Left renal cortex interstitium (tissue), 4 donors: ENCODE results near the gene SYT1. TPM values are rescaled to one million over a fixed set of nuclear protein-coding genes. Genes with fewer than 3 reads are reported as not detected.
"Not testable (repeated sequence)": the region's sequence is repeated elsewhere in the genome, so short reads cannot be mapped to it uniquely, and the experiment has no call there.

Experiments
- DNase-seq, 4 donors: peaks; one replicate each; pipeline ENCODE4 v3.0.0-alpha.2; 2013; ENCODE audit warnings: low read depth in 4 of 4, low spot score in 2 of 4, missing footprints in 1 of 4
- polyA plus RNA-seq, 4 donors: library from polyadenylated mRNA; unstranded; fragments of 120-200 nt; gene quantifications; one replicate each; pipeline ENCODE4 v1.2.1, GENCODE V29; 2013; ENCODE audit not compliant: insufficient read length in 4 of 4

The SYT1 gene
- polyA plus RNA-seq, 4 donors: 17.5 to 27.4 (median 21.0) TPM

DNA sequence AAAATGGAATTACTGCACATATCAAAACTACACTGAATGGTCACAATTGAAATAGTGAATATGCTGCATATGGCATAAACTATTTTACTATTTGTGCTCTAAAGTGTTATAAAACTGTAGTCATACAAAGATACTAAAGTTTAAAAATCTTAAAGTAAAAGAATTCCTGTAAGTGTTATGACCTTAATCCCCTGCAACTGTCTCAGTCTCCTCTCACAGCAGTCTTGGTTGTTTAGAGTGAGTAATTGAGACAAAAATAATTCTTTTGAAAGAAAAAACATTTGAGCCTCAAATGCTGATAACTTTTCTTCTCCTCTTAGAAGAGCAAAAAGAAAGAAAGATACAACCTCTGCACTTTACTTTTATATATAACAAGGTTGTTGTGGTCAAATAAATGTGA lies 99.9 kb downstream of the SYT1 start:
- no peak for DNase-seq

DNA sequence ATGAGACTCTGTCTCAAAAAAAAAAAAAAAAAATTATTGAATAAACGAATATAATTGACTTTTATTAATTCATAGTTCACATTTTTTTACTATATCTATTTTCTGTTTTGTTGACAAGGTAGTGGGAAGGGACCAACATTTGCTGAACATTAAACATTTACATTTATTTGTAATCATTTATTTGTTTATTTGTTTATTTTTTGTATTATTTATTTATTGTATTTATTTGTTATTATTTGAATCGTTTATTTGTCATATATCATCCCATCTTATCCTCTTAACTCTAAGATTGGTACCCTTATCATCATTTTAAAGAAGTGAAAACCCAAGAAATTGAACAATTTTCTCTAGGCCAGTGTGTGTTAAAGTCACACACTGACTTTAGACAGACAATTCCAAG lies 101.5 kb downstream of the SYT1 start:
- DNase-seq: no peak

DNA sequence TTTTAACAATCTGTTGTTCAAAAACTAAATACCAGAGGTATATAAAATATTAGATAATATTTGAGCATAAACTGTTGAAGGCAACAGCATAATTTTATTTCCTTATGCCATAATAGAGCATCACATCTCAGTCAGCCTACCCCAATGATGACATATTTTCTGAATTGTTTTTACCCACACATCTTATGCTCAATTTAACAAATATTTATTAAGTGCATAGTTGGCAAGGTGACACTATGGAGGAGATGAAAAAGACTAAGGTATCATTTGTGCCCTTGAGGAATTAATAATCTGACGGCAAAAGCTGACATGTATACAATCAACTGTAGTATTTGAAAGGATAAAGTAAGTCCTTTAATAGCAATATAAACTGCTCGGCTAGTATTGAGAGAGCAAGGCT lies 102.4 kb downstream of the SYT1 start:
- DNase-seq: no peak

DNA sequence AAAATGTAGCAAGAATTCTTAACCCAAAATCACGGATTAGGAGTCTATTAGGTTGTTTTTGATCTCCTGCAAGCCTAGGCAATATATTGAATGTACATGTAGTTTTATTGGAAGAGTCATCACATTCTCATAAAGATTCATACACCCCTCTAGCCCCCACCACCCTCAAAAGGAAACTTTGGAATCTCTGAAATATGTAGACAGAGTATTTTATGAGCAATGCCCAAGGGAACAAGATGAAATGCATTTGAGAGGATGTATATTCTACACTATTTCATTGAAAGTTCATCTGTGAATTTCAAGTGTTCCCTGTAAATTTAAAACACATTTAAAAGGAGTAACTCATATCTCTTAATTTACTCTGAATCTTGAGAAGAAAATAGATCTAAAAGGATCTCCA lies 103.7 kb downstream of the SYT1 start:
- DNase-seq: no peak

DNA sequence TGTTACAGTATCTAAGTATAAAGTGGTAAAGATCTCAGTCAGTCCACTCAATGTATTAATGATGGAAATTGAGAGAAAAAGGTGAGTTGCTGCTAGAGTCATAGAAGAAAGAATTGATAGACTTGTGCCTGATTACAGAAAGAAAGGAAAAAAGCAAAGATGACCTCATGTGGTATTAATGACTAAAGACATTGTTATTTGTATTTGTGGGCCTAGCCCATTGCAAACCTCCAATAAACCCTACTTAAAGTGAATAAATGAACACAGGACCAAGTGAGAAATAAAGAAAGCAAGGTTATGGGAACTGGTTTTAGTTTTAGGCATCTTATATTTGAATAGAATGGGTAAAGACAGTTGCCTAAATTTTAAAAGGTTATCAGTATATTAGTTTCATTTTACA lies 105.5 kb downstream of the SYT1 start:
- DNase-seq: no peak

DNA sequence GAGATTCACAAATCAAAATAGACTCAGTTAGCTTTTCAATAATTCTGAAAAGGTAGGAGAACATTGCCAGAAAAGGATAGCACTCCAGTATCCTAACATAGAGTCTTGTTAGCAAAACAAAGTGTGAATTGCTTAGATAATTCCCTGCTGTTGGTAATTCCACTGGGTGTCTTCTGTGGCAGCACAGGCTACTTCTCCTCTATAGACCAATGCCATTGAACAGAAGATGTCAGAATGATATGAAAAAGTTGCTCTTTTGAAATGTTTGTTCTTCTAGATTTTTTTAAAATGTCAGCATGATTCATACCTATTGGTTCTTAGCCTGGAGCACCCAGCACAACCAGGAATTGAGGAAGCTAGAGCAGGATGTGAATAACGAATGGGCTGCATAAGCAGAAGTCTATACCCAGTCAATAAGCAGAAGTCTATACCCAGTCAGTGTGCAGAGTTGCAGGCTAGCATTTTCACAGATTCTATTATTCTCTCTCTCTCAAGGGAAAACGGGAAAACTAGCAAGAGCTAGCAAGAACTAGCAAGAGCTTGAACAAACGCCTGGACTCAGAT lies 112.8 kb downstream of the SYT1 start:
- DNase-seq: no peak

DNA sequence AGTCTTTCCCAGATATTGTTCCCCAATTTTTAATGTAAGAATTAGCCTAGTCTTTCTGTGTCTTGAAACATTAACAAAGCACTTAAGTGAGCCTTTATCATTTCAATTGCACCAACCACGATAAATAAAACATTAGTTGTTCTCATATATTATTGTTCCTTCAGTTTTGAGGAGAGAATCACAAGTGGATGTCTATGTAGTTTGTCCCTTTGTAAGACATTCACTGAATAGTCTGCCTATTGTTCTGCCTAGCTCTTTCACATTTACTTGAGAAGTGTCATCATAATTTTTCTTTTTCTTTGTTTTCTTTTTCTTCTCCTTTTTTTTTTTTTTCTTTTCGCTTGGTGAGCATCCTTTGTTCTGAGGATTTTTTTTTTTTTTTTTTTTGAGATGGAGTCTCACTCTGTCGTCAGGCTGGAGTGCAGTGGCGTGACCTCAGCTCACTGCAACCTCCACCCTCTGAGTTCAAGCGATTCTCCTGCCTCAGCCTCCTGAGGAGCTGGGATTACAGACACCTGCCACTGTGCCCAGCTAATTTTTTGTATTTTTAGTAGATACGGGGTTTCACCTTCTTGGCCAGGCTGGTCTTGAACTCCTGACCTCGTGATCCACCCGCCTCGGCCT lies 129.7 kb downstream of the SYT1 start:
- no peak for DNase-seq

DNA sequence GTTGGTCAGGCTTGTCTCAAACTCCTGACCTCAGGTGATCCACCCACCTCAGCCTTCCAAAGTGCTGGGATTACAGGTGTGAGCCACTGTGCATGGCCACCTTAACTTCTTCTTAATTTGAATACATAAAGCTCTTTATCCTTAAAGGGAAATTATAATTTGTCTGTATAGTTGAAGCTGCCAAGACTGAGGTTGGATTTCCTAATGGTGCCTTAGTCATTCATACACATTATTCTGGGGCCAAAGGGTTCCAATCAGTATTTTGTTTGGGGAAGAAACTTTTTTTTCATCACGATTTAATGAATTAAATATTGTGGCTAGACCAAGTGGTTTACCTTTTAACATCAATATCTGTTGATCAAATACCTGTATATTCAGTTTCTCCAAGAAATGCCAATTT lies 135.9 kb downstream of the SYT1 start:
- DNase-seq: no peak

GRCh38 chr12:79001404-79001803 lies 136.8 kb downstream of the SYT1 start:
- DNase-seq: no peak

- DNase-seq: no peak
Measured at GRCh38 chr12:79006306-79006705, 141.7 kb downstream of the SYT1 start.

DNA sequence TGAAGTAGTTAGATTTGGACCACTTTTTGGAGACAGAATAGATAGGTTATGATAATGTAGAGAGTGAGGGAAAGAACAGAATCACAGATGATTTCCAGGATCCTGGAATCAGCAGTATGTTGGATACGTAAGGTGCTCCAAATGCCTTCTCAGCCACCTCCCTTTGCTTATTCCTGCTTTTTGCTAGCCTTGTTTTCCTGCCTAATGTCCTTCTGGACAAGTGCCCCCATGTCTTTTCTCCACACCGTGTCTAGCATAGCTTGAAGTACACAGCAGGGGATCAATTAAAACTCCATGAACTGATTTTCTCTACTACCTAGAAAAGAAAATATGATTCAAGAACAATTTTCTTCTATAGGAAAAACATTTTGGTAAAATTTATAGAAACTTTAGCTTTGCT lies 144.0 kb downstream of the SYT1 start:
- no peak for DNase-seq

DNA sequence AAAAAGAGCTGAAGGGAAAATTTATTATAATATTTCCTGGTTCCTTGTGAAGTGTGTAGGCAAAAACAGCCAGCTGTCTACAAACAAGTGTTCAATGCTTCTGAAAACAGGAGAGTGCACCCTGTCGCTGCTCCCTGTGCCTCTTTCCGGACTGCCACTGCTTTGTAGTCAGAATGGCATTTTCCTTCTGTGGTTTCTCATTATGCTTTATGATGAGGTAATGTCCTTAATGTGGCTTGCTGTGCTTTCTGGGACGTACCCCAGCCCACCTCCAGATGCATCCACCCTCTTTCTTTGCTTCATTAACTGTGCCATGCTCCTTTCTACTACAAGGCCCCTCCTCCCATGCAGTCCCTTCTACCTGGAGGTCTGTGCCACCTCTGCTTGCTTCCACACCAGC lies 148.1 kb downstream of the SYT1 start:
- DNase-seq: no peak

GRCh38 chr12:79016181-79016580 lies 151.6 kb downstream of the SYT1 start:
- peak in 2 of 4 donors; percentile 8 to 15 for DNase-seq

- no peak for DNase-seq
Measured at GRCh38 chr12:79019672-79020071, 155.1 kb downstream of the SYT1 start.

DNA sequence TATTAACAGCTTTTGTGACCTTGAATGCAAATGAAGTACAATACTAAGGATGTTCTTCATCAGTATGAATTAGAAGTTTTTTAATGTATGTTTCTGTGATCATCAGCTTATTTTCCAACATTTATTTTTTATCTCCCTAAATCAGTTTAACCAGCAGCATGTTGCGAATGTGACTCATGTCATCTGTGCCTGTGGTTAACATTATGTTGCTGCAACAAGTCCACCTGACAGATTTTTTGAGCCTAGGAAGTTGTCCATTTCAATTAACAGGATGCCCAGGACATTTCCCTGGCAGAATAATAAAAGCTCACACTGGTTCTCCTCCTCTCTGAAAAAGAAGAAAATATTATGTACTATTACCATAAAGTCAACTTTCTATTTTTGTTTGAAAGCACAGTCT lies 155.5 kb downstream of the SYT1 start:
- DNase-seq: no peak

- no peak for DNase-seq
Measured at GRCh38 chr12:79021021-79021420, 156.4 kb downstream of the SYT1 start.

DNA sequence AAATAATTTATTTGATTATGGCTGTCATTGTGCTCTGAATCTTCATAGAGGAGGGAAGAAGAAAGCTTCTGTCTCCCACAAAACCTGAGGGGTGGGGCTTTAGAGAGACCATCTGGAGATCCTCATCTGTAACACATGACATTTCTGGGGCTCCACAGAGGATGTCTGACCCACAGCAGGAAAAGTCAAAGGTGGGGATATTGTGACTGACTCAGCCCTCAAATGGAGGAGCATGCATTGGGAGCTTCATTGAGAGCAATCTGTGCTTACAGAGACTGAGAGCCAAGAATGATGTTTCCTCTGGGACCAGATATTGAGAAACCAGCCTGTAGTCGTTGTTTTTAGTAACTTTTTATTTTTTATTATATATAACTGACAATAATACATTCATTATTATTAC lies 158.7 kb downstream of the SYT1 start:
- DNase-seq: no peak

DNA sequence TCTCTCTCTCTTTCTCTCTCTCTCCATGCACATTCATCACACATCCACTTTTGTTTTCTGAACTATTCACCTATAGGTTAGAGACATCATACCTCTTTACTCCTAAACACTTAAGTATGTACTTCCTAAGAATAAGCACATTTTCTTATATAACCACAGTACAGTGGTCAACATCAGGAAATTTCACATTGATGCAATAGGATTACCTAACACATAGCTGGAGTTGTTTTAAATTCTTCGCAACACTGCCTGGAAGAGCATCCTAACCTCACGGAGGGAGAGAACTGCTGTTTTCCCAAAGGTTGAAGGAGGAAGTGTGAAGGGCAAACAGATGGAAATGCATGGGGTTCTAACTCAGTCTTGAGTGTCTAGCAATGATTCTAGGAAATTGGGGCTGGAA lies 159.2 kb downstream of the SYT1 start:
- no peak for DNase-seq

GRCh38 chr12:79033788-79034187 lies 169.2 kb downstream of the SYT1 start:
- no peak for DNase-seq

DNA sequence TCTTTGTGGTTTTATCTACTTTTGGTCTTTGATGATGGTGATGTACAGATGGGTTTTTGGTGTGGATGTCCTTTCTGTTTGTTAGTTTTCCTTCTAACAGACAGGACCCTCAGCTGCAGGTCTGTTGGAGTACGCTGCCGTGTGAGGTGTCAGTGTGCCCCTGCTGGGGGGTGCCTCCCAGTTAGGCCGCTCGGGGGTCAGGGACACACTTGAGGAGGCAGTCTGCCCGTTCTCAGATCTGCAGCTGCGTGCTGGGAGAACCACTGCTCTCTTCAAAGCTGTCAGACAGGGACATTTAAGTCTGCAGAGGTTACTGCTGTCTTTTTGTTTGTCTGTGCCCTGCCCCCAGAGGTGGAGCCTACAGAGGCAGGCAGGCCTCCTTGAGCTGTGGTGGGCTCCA lies 180.2 kb downstream of the SYT1 start:
- not testable (repeated sequence) for DNase-seq

- not testable (repeated sequence) for DNase-seq
Measured at GRCh38 chr12:79045149-79045703, 180.7 kb downstream of the SYT1 start.

DNA sequence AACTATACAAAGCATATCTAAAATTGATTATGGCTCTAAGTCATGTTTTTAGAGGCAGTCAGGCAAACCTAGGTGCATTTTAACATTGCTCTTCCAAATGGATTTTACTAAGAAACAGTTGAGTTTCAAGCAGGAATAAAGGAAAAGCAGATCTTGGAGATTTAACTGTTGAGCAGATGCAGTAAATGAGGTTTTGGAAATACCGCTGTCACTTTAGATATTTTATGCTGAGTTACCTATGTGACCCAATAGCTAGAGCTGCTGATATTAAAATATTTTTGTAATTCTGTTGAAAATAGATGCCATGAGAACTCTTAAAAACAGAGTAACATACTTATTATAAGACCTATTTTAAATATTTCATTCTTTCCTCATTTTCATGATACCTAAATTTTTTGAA lies 181.4 kb downstream of the SYT1 start:
- no peak for DNase-seq

- DNase-seq: no peak
Measured at GRCh38 chr12:79048962-79049361, 184.4 kb downstream of the SYT1 start.
